ENCODE measurements around the gene SMIM12. TPM values are rescaled to one million over a fixed set of nuclear protein-coding genes. Genes with fewer than 3 reads are reported as not detected.

Gene SMIM12, protein sequence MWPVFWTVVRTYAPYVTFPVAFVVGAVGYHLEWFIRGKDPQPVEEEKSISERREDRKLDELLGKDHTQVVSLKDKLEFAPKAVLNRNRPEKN
- total RNA-seq, result 15.3 and 25.7 TPM in 2 replicates

GRCh38 chr1:34859446-34860200 lies at the start of gene SMIM12:
Gene SMIM12 (minus strand): TSS chr1:34859749. CDS start chr1:34855977, 3,772 bp downstream.

Other genes with a start within 250 kb of the SMIM12 start
- gene GJB5, start 104.7 kb downstream of the SMIM12 start, total RNA-seq, result 42.8 and 56.9 TPM in 2 replicates
- 1.6 and 1.7 TPM in 2 replicates for gene GJB4, start 100.0 kb downstream of the SMIM12 start, total RNA-seq
- gene GJB3, start 78.5 kb downstream of the SMIM12 start, total RNA-seq, result 106 and 178 TPM in 2 replicates
- 0.11 TPM in 1 of 2 replicates, not detected in the other for gene GJA4, start 66.8 kb downstream of the SMIM12 start, total RNA-seq
- under 0.01 TPM in 2 replicates for gene DLGAP3, start 69.9 kb upstream of the SMIM12 start, total RNA-seq
- 13.0 and 15.9 TPM in 2 replicates for gene TMEM35B, start 125.6 kb upstream of the SMIM12 start, total RNA-seq
- gene ZMYM6, start 172.2 kb upstream of the SMIM12 start, total RNA-seq, result 14.9 and 26.3 TPM in 2 replicates
- 10.6 and 12.0 TPM in 2 replicates for gene ZMYM1, start 219.6 kb upstream of the SMIM12 start, total RNA-seq